Fibroblast of lung (primary cell): ENCODE measurements around the gene COL27A1. TPM values are rescaled to one million over a fixed set of nuclear protein-coding genes. Genes with fewer than 3 reads are reported as not detected.

Experiments used
- DNase-seq, 2 donors: peaks; one replicate each; pipeline versions ENCODE4 v3.0.0 to v3.0.0-alpha.2; 2010; ENCODE audit warnings: low read depth in 2 of 2
- H2AFZ ChIP-seq: 2 replicates; pipeline ENCODE4 v1.5.1; 2012; ENCODE audit warnings: low read length, control low read depth, inconsistent platforms
- H3K27ac ChIP-seq: 2 replicates; pipeline ENCODE4 v1.5.1; 2011; ENCODE audit warnings: low read length, control low read depth; ENCODE audit not compliant: insufficient read depth
- H3K27me3 ChIP-seq: 2 replicates; pipeline ENCODE4 v1.5.1; 2011; ENCODE audit warnings: mild to moderate bottlenecking, low read length; ENCODE audit not compliant: control insufficient read depth, insufficient read depth
- H3K36me3 ChIP-seq: 2 replicates; pipeline ENCODE4 v1.5.1; 2011; ENCODE audit warnings: low read length; ENCODE audit not compliant: control insufficient read depth, insufficient read depth
- H3K4me1 ChIP-seq: 2 replicates; pipeline ENCODE4 v1.5.1; 2011; ENCODE audit warnings: low read length; ENCODE audit not compliant: control insufficient read depth, insufficient read depth; ENCODE audit errors: extremely low read depth
- H3K4me2 ChIP-seq: 2 replicates; pipeline ENCODE4 v1.5.1; 2011; ENCODE audit warnings: low read length, control low read depth; ENCODE audit not compliant: insufficient read depth; ENCODE audit errors: extremely low read depth
- H3K4me3 ChIP-seq, 4 experiments: fragments of 200-600 bp in 1 of 4; sonication (generic) in 1 of 4; replicated peaks in 1 of 4; 2 replicates each; pipeline ENCODE4 v1.5.1; 2011 to 2016; ENCODE audit warnings: low read length in 4 of 4, low read depth in 3 of 4, mild to moderate bottlenecking in 3 of 4, control low read depth in 2 of 4, inconsistent platforms in 1 of 4, mixed read lengths in 1 of 4; ENCODE audit not compliant: insufficient read depth in 1 of 4; ENCODE audit errors: control extremely low read depth in 1 of 4
- H3K79me2 ChIP-seq: 2 replicates; pipeline ENCODE4 v1.5.1; 2012; ENCODE audit warnings: mild to moderate bottlenecking, low read length, inconsistent platforms; ENCODE audit not compliant: control insufficient read depth, insufficient read depth
- H3K9ac ChIP-seq: 2 replicates; pipeline ENCODE4 v1.5.1; 2011; ENCODE audit warnings: mild to moderate bottlenecking, low read length, control low read depth; ENCODE audit not compliant: insufficient read depth
- H3K9me3 ChIP-seq: 2 replicates; pipeline ENCODE4 v1.5.1; 2012; ENCODE audit warnings: low read depth, low read length; ENCODE audit not compliant: control insufficient read depth, insufficient read depth
- H4K20me1 ChIP-seq: 2 replicates; pipeline ENCODE4 v1.5.1; 2011; ENCODE audit warnings: low read length; ENCODE audit not compliant: control insufficient read depth, insufficient read depth; ENCODE audit errors: extremely low read depth
- EZH2 ChIP-seq: IDR thresholded peaks from 2 replicates; pipeline ENCODE4 v1.5.1; 2012; ENCODE audit warnings: low read length, control low read depth, mild to moderate bottlenecking; ENCODE audit errors: missing control alignments
- polyA plus RNA-seq, 2 donors: library from polyadenylated mRNA; depleted of rRNA in 1 of 2; stranded (reverse) in 1 of 2; unstranded in 1 of 2; fragments of >200 nt; gene quantifications; 2 replicates each; pipeline ENCODE4 v1.2.1, GENCODE V29; 2011 to 2012; ENCODE audit warnings: missing spikeins in 1 of 2
- total RNA-seq: library from RNA; depleted of rRNA; stranded (reverse); fragments of >200 nt; gene quantifications from 2 replicates; pipeline ENCODE4 v1.2.1, GENCODE V29; 2014
- TF ChIP-seq, protein P1 (sequence below), 2 donors: IDR thresholded peaks in 1 of 2; conservative IDR thresholded peaks in 1 of 2; 1 replicate in 1 of 2; 2 replicates in 1 of 2; pipeline ENCODE4 v1.5.1; 2011 to 2012; ENCODE audit warnings: low read length in 2 of 2, control low read depth in 1 of 2, inconsistent platforms in 1 of 2, low read depth in 1 of 2, mild to moderate bottlenecking in 1 of 2

The COL27A1 gene
- total and polyA plus RNA-seq, 2 donors (not counting 1 experiment from before 2014, with no cell fraction given), result 2.4 to 5.4 TPM

DNA sequence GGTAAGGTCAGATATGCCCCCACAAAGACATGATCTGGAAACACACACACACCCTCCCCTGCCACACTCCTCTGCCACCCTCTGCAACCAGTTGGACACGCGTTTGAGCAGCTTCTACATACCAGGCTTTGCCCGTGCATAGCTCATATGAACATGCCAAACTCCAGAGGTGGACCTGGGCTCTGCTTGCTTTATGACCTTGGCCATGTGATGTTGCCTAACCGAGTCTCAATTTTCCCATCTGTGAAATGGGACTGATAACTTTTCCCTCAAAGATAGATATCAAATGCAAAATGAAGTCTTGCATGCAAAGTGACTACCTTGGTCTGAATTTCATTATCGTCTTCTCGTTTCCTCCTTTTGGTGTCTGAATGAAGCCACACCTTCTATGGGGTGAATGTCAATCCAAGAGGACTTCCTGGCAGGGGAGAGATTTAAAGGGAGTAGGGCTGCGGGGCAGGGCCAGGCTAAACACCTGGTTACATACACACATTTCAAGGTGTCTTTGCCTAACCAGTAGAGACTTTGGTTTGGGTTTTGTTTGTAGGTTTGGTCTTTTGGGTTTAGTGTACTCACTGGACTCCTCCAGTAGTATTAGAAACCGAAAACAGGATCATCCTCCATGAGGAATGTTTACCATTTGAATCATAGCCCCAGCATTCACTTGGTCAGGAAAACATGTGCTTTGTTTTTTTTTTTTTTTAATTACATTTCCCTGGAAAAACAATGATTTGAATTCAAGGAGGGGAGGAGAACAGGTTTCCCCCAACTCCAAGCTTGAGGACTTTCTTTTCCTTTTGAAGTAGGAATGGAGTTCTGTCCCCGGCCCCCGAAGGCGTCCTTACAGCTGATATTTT lies 63.2 kb downstream of the COL27A1 start:
- Histone ChIP-seq H3K4me1 (peaks cover 10% of the 10 kb centered on the region), H3K27ac (no peak overlapping the region), H3K27me3 (no peaks in the 10 kb centered on the region), H2AFZ (no peak overlapping the region), H3K4me3 (no peak overlapping the region), H3K4me2 (no peak overlapping the region), H3K9me3 (no peaks in the 10 kb centered on the region), H3K9ac (no peak overlapping the region), H3K79me2 (no peaks in the 10 kb centered on the region), H4K20me1 (no peaks in the 10 kb centered on the region), H3K36me3 (no peaks in the 10 kb centered on the region)
- no peak for DNase-seq
- TF ChIP-seq, protein P1, sequence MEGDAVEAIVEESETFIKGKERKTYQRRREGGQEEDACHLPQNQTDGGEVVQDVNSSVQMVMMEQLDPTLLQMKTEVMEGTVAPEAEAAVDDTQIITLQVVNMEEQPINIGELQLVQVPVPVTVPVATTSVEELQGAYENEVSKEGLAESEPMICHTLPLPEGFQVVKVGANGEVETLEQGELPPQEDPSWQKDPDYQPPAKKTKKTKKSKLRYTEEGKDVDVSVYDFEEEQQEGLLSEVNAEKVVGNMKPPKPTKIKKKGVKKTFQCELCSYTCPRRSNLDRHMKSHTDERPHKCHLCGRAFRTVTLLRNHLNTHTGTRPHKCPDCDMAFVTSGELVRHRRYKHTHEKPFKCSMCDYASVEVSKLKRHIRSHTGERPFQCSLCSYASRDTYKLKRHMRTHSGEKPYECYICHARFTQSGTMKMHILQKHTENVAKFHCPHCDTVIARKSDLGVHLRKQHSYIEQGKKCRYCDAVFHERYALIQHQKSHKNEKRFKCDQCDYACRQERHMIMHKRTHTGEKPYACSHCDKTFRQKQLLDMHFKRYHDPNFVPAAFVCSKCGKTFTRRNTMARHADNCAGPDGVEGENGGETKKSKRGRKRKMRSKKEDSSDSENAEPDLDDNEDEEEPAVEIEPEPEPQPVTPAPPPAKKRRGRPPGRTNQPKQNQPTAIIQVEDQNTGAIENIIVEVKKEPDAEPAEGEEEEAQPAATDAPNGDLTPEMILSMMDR (conservative IDR thresholded peaks at IDR 0.05 in 1 of 2, IDR thresholded peaks at IDR 0.05 in 1 of 2; ENCODE audit: low read depth in 1 of 2, low read length in 2 of 2), result no peak
- no peak for TF ChIP-seq EZH2

GRCh38 chr9:114220061-114220541 lies 64.8 kb downstream of the COL27A1 start:
- Histone ChIP-seq H3K9ac (no peak overlapping the region), H3K36me3 (no peaks in the 10 kb centered on the region), H2AFZ (no peak overlapping the region), H3K4me1 (peaks cover 18% of the 10 kb centered on the region), H3K27me3 (no peaks in the 10 kb centered on the region), H3K27ac (no peak overlapping the region), H3K4me2 (peak overlapping the region; percentile 36), H3K9me3 (no peaks in the 10 kb centered on the region), H4K20me1 (no peaks in the 10 kb centered on the region), H3K4me3 (no peak overlapping the region), H3K79me2 (no peaks in the 10 kb centered on the region)
- peak in 1 of 2 donors; percentile 59 for DNase-seq
- no peak for TF ChIP-seq EZH2
- TF ChIP-seq, protein P1 (conservative IDR thresholded peaks at IDR 0.05 in 1 of 2, IDR thresholded peaks at IDR 0.05 in 1 of 2; ENCODE audit: low read depth in 1 of 2, low read length in 2 of 2), result no peak

DNA sequence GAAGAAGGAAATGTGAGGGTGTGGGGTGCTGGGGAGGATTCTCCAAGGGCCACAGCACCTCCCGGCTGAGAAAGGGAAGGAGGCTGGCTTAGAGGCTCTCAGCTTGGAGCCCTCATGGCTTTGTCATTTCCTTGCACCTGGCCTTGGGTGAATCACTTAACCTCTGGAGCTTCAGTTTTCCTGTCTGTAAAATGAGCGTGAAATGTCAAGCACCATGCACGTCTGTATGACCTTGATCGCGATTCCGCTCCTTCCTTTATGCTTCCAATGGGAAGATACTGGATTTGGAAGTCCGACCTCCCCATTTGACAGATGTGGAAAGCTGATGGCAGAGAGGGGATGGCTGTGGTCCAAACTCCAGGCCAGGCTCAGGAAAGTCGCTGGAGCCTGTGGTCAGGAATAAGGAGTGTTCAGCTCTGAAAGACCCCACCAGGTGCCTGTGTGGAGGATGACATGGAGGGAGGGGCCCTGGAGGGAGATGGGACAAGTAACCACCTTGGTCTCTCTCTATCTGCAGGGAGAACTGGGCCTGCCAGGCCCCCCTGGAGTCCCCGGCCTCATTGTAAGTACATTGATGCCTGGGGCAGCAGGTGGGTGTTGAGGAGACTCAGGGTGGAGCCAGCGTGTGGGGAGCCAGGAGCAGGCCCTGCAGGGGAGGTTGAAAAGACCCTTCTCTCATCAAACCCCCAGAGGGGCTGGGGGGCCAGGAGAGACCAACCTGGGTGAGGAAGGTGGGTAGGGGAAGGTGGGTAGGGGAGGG lies 66.5 kb downstream of the COL27A1 start:
- Histone ChIP-seq H4K20me1 (no peaks in the 10 kb centered on the region), H3K36me3 (peaks cover 2% of the 10 kb centered on the region), H3K4me1 (peaks cover 32% of the 10 kb centered on the region), H3K9ac (no peak overlapping the region), H3K4me3 (no peak overlapping the region), H3K27ac (no peak overlapping the region), H3K4me2 (no peak overlapping the region), H3K79me2 (no peaks in the 10 kb centered on the region), H2AFZ (no peak overlapping the region), H3K9me3 (no peaks in the 10 kb centered on the region), H3K27me3 (no peaks in the 10 kb centered on the region)
- peak in 1 of 2 donors; percentile 30 for DNase-seq
- TF ChIP-seq, protein P1 (conservative IDR thresholded peaks at IDR 0.05 in 1 of 2, IDR thresholded peaks at IDR 0.05 in 1 of 2; ENCODE audit: low read depth in 1 of 2, low read length in 2 of 2), result no peak
- no peak for TF ChIP-seq EZH2
